NB4 (cell line): ENCODE measurements around the gene EIF3A.

Experiments used
- DNase-seq: peaks from one replicate; pipeline ENCODE4 v3.0.0; 2010; ENCODE audit warnings: low read depth
- H3K4me3 ChIP-seq: one replicate; pipeline ENCODE4 v1.5.1; 2011; ENCODE audit warnings: mild to moderate bottlenecking, low read depth, low read length, moderate library complexity
- CTCF ChIP-seq: IDR thresholded peaks from one replicate; pipeline ENCODE4 v1.5.1; 2012; ENCODE audit warnings: low read depth, low read length
- MAX ChIP-seq: IDR thresholded peaks from 2 replicates; pipeline ENCODE4 v1.6.1; 2011; ENCODE audit warnings: low read depth, low read length
- MYC ChIP-seq: IDR thresholded peaks from 2 replicates; pipeline ENCODE4 v1.6.1; 2011; ENCODE audit warnings: low read depth, low read length
- POLR2A ChIP-seq: IDR thresholded peaks from 2 replicates; pipeline ENCODE4 v1.6.1; 2011; ENCODE audit warnings: mild to moderate bottlenecking; ENCODE audit not compliant: insufficient read length; ENCODE audit errors: extremely low read depth

Gene EIF3A

GRCh38 chr10:119087271-119087882, 6.8 kb upstream of the EIF3A start:
- DNase-seq = no peak
- H3K4me3 ChIP-seq = no peak overlapping the region
- no peak for TF ChIP-seq MYC
- no peak for TF ChIP-seq CTCF
- no peak for TF ChIP-seq MAX
- TF ChIP-seq POLR2A = no peak

- no peak overlapping the region for H3K4me3 ChIP-seq
- TF ChIP-seq MAX = no peak
- TF ChIP-seq POLR2A = no peak
- no peak for DNase-seq
These were observed 4.3 kb upstream of the EIF3A start for GRCh38 chr10:119084896-119085295.

- peak overlapping the region; percentile 99 for H3K4me3 ChIP-seq
- DNase-seq = peak; percentile 86
- TF ChIP-seq CTCF (no peak), MYC (no peak; the same call in 1 of the 2 replicates), POLR2A (no peak), MAX (0 out of 2 replicates have a peak, but pooled peaks have one; percentile 26)
These were observed 757 bp downstream of the EIF3A start for GRCh38 chr10:119079599-119080520.

GRCh38 chr10:119078422-119079179, 2.0 kb downstream of the EIF3A start:
- TF ChIP-seq MYC (no peak), POLR2A (no peak), CTCF (no peak), MAX (no peak)
- peak; percentile 36 for DNase-seq
- peak overlapping the region; percentile 99 for H3K4me3 ChIP-seq

- peak overlapping the region; percentile 4 for H3K4me3 ChIP-seq
- no peak for DNase-seq
- TF ChIP-seq MYC = no peak
- TF ChIP-seq CTCF = no peak
- no peak for TF ChIP-seq MAX
These were observed 7.0 kb downstream of the EIF3A start for GRCh38 chr10:119073584-119073983.
